ENCODE measurements around the gene DUSP23.

- no peak for TF ChIP-seq POLR2A (IDR thresholded peaks at IDR 0.05)
- TF ChIP-seq CTCF (IDR thresholded peaks at IDR 0.05 in 4 of 5, conservative IDR thresholded peaks at IDR 0.05 in 1 of 5), result no peak
These were observed 45.8 kb downstream of the DUSP23 start, which contains the start of gene SLAMF8 for GRCh38 chr1:159826441-159827101.
